Ishikawa (cell line): ENCODE data around the gene EML4.

Source experiments
- CEBPB ChIP-seq: IDR thresholded peaks from 2 replicates; pipeline ENCODE4 v1.6.1; 2012
- EGR1 ChIP-seq: IDR thresholded peaks from 2 replicates; pipeline ENCODE4 v1.6.1; 2012
- EP300 ChIP-seq: IDR thresholded peaks from 2 replicates; pipeline ENCODE4 v1.6.1; 2012; ENCODE audit warnings: borderline replicate concordance
- FOXM1 ChIP-seq: IDR thresholded peaks from 2 replicates; pipeline ENCODE4 v1.6.1; 2012; ENCODE audit warnings: low read depth, borderline replicate concordance
- MAX ChIP-seq: IDR thresholded peaks from 2 replicates; pipeline ENCODE4 v1.6.1; 2012
- NFIC ChIP-seq: IDR thresholded peaks from 2 replicates; pipeline ENCODE4 v1.6.1; 2012
- RAD21 ChIP-seq: IDR thresholded peaks from 2 replicates; pipeline ENCODE4 v1.6.1; 2012; ENCODE audit warnings: low read depth
- REST ChIP-seq: IDR thresholded peaks from 2 replicates; pipeline ENCODE4 v1.6.1; 2012; ENCODE audit warnings: low read depth, mild to moderate bottlenecking
- TAF1 ChIP-seq: IDR thresholded peaks from 2 replicates; pipeline ENCODE4 v1.6.1; 2012; ENCODE audit warnings: low read depth, mild to moderate bottlenecking
- TCF12 ChIP-seq: IDR thresholded peaks from 2 replicates; pipeline ENCODE4 v1.6.1; 2012; ENCODE audit warnings: low read depth
- TEAD4 ChIP-seq: IDR thresholded peaks from 2 replicates; pipeline ENCODE4 v1.6.1; 2012
- USF1 ChIP-seq: IDR thresholded peaks from 2 replicates; pipeline ENCODE4 v1.6.1; 2012
- YY1 ChIP-seq: IDR thresholded peaks from 2 replicates; pipeline ENCODE4 v1.6.1; 2012; ENCODE audit warnings: low read depth
- ZBTB7A ChIP-seq: IDR thresholded peaks from 2 replicates; pipeline ENCODE4 v1.6.1; 2012; ENCODE audit warnings: low read depth

GRCh38 chr2:42290005-42290404 is 120.9 kb downstream of the EML4 start:
- no peak for TF ChIP-seq CEBPB
- no peak for TF ChIP-seq YY1
- TF ChIP-seq EP300: no peak
- no peak for TF ChIP-seq TAF1
- no peak for TF ChIP-seq REST
- TF ChIP-seq MAX: no peak
- no peak for TF ChIP-seq EGR1
- no peak for TF ChIP-seq FOXM1
- no peak for TF ChIP-seq RAD21
- TF ChIP-seq USF1: no peak
- TF ChIP-seq TCF12: no peak
- TF ChIP-seq TEAD4: no peak
- no peak for TF ChIP-seq NFIC
- TF ChIP-seq ZBTB7A: no peak
